Measurements from ENCODE around the gene USP22.

USP22 gene

DNA sequence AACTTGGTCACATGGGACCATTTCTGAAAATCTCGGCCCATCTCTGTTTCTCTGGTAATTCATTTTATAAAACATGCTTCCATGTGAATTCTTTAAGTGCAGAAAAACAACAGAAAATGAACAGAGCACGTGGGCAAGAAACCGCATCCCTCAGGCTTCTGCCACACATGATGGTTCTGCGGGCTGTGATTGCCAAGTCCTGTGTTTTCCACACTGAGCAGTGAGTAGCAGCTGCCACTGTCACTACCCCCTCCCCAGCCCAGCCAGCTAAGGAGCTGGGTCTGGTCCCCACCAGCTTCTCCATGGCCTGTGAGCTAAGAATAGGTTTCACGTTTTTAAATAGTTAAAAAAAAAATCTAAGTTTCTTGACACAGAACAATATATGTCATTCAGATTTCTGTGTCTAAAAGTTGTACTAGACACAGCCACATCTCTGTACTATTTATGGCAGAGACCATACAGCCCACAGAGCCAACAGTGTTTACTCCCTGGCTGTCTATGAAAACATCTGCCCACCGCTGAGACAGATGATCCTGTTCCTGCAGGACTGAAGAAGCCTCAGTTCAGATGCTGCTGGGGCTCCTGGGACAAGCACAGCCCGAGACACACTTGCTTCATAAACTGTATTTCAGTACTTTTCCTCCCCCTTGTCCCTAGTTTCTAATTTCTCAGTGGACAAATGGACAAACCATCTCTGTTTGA, 41.5 kb downstream of the USP22 start:
- DNase-seq (ENCODE audit: low spot score), result no peak

DNA sequence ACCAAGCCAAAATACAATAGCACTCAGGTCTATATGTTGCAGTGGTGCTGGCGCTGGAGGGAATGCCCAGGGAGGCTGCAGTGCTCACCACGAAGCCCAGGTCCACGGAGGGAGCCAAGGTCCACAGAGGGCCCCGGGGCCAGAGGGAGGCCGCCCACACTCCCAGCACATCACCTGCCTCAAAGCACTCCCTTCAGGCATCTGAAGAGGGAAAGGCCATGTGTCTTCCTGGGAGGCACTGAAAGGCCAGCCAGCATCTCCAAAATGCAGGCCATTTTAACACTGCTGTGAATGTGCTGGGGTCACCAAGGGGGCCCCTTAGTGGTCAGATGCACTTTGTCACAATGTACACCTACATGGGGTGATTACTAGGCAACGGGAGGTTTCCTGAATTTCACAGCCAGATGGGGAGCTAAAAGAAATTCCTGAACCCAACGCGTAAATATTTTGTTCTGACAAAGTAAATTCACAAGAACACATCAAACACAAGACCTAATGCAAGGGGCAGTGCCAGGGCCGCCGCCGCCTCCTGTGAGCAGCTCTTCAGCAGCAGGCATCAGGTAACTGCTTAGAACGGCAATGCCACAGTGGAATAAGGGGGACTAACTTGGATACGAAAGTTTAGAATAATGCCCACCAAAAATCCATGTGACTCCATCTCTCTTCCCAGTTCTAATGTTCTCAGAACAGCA, 42.8 kb downstream of the USP22 start:
- DNase-seq (ENCODE audit: low spot score), result no peak

DNA sequence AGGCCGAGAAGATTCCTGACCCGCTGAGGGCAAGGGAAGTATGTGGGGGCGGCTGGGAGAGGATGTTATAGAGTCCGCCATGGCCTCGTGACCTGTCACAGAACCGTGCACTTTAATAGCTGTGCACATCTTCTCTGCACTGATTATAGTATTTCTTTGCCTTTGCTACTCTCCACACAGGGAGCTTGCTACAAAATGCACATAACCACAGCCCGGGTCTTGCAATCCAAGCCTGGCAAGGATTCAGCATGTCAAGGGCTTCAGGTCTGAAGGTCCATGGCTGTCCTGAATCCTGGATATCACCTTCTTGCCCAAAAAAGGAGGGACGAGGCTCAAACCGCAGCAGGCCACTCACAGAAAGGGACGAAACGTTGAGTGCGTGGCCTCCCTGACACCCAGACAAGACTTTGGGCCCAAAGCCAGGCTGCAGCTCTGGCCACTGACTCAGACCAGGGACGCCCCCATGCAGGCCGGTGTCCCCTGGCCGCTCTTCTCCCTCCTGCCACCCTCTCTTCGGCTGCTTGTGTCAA, 43.7 kb downstream of the USP22 start:
- no peak for DNase-seq (ENCODE audit: low spot score)

DNA sequence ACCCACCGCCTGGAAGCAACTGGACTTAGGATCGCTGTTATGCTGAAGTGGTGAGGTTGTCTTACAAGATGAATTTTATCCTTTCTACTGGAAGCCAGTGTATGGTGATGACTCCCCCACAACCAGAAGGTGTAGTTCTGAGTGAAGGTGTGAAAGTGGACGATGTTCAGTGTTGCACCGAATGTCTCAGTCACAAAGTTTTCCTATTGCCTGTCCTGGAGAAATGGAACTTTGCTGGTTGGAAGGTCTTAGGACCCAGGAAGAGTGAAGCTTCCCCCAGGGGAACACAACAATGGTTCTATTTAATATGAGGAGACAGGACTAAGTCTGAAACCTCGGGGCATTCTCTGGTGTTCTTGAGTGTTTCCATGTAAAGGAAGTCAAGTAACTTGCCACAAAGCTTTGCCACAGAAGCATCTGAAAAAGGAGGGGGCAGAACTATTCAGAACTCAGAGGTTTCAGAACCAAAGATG, 44.2 kb downstream of the USP22 start:
- no peak for DNase-seq (ENCODE audit: low spot score)

DNA sequence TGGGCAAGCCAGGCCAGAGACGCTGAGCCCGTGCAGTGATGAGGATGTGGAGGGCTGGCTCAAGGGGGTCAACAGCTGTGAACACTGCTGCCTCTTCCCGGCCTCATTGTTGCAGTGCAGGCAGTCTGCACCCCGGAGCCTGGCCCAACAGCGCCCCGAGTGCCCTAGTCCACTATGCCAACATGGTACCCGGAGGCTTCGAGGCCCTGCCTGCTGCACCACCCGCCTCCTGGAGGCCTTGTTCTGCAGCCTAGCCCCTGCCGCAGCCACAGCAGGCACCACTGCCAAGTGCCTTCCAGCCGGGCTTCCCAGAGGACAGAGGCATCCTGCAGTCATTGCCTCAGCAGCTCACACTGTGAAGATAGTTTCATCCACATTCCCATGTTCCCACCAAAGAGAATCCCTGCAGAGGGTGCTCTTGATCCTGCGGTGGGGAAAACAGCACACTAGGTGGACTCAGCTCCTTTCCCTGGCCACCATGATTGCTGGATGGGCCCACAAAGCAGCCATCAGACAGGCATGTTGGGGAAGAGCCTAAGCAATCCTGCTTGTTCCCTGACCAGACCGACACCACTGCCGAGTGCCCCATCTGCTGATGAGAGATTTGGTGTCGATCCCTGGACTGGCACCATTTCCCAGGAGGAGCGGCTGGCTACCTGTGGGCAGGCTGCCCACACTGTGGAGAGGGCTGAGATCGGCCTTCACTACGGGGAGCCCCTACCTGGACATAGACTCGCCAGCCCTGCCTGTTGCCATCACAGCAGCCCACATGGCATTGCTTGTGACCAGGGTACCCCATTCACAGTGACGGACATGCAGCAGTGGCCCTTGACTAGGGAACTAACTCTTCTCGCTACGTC, 44.9 kb downstream of the USP22 start:
- no peak for DNase-seq (ENCODE audit: low spot score)

DNA sequence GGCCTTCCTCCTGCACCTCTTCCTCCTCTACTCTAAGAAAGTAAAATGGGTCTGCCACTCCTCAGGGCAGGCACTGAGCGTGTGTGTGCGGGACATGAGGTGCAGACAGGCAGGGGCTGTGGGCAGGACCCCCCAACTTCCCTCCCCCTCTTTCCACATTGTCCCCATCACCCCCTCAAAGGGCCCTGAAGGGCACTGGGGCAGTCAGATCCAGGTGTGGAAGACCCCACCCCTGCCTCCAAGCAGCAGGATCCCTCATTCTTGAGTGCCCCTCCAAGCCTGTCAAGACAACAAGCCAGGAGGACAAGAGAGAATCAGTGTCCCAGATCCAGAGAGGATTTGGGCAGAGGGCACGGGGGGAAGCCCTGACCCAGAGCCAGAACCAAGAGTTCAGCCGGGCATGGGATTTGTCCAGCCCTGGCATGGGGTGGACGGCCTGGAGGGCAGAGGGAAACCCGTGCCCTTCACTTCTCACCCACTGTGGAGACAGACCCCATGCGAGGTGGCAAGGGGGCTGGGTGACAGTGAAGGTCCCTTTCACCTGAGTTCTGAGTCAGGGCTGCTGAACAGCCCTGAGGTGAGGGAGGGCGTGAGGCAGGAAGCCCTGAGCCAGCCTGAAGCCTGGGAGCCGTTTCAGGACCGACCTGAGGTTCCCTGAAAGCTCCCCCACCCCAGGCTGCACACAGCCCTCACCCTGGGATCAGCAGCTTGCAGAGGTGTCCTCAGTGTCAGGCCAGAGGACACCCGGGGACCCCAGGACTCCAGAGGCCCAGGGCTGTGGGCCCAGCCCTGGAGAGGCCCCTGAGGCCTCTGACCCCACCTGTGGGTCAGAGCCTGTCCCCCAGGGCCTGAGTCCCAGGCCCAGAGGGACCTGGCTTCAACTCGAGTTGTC, 45.8 kb downstream of the USP22 start:
- DNase-seq (ENCODE audit: low spot score), result no peak

DNA sequence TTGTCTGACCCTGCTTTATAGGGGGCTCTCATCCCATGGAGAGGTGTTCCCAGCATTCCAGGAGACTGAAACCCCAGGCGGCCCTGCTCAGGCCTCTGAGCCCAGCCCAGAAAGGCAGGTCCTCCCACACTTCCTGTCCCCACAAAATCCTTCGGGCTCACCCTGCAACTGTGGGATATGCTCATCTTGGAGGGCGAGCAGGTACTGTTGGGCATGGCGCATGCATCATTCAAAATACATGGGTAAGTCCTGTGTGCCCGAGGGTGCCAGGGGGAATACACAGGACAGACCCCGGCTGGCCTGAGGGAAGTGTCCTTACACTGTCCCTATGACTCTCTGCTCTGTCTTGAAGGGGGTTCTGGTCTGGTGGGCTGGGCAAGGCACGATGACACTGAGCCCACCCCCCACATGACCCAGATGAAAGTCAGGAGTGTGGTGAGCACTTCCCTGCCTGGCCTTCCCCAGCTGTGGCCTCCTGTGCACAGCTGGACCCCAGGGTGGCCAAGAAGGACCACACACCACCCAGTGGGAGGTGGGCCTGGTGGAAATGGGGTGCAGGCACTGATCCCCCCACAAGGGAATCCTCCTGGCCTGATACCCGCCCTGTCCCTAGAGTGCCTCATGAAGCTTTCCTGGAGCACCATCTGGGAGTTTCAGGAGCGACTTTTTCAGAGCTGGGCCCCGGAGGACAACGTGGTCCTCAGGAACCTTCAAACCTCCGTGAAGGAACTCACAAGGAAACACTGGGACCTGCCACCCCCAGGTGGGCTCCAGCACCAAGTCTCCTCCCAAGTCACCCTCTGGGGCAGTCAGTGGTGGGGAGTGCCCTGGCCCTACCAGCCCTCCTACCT, 46.7 kb downstream of the USP22 start:
- DNase-seq (ENCODE audit: low spot score), result no peak

DNA sequence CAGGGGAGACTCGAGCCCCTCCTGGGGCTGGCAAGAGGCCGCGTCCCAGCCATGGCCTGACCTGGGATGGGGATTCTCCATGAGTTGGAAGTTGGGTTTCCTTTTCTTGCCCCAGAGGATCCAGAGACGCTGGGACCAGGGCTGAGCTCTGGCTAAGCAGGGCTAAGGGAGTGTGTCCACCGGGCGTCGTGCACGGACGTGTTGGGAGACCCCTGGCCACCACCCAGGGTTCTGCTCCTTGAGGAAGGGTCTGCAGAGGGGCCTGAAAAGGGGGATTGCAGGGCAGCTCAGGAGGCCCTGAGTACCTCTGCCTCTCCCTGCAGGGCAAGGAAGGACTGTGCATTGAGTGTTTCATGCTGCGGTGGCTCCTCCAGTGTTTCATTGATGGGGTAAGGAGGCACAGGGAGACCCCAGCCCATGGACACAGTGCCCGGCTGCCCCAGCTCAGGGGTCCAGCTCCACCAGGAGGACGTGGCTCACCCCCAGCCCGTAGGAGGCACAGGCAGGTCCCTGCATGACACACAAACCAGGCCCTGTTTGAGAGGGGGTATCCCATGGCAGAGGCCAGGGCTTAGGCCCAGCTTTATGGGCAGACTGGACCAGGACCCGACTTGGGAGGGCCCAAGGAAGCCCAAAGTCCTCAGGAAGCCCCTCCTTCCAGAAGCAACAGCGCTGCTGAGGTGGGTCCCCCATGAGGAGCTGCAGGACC, 47.5 kb downstream of the USP22 start:
- no peak for DNase-seq (ENCODE audit: low spot score)

DNA sequence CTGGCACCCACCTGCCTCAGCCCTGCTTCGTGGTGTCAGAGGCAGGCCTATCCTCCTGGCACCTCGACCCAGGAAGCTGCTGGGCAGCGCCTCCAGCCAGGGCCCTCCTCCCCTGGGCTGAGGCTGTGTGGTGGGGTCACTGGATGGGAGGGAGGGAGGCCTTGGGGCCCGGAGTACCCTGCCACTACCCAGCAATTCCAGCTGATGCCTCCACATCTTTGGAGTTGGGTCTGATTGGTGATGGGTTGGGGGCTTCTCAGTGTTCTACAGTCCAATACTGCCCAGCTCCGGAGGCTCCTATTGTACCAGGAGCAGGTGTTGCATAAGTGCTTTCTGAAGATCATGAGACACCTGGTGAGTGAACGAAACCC, 48.0 kb downstream of the USP22 start:
- no peak for DNase-seq (ENCODE audit: low spot score)

DNA sequence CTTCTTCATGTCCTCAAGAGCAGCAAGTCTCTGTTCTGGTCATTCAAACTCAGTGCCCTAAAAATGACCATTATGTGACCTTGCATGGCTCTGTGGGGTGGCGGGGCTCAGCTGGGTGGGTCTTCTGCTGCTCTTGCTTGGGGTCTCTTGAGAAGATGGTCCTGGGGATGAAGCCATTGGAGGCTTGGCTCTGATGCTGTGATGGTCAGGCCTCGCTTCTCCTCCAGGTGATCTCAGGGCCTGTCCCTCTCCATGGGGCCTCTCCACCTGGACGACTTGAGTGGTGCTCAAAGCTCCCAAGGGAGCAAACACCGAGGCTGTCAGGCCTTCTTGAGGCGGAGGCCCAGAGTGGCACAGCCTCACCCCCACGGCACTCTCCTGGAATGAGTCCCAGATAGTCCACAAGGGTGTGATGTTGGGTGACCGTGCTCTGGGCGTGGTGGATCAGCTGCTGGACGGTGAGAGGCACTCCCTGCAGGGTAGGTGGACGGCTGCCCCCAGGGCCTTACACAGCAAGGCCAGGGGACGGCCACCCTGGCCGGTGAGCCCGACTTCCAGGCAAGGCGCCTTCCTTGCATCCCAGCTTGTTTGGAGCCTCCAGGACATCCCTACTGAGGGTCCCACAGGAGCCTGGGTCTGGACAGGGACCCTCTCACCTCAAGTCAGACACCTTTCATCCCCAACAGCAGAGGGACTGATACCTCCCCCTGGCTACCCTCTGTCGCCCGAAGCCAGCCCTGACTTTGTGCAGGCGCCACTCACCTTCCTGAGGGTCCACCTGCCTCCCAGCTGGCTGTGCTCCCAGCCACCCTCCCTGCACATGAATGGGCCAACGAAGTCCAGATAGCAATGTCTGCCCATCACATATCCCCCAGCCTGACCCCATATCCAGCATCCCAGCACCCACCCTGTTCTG, 48.7 kb downstream of the USP22 start:
- DNase-seq (ENCODE audit: low spot score), result no peak

DNA sequence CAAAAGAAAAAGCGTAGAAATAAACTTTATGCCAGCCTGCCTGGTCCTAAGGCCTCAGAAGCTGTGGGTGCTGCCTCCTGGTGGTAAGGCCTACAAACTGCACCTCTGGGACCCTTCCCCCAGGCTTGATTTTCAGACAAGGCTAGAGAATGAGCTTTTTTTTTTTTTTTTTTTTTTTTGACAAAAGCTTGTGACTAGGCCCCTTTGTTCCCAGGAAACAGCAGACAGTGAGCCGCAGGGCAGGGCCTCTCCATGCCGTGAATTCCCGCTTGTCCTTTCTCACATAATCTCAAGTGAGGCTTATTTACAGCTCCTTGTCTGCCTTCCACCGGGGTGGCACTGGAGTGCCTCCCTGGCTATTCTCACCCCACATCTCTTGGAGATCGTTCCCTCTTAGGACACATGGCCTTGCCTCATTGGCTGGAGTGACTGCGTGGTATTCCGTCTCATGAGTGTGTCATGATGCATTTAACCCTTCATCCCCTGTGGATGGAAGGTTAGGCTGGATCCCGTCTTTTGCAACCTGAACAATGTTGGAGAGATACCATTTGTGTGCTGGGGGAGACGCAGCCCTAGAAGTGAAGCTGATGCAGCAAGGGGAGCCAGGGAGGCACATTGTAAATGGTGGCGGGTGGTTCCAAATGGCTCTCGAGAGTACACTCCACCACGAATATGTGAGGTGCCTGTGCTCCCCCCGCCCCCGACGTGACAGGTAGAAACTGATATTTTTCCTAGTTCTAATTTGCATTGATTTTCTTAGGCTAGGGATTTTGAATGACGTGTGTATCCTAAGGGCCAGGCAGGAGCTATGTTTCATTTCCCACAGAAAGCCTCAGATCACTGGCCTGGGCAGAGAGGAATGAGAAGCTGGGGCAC, 49.6 kb downstream of the USP22 start:
- peak; percentile 88 for DNase-seq (ENCODE audit: low spot score)

DNA sequence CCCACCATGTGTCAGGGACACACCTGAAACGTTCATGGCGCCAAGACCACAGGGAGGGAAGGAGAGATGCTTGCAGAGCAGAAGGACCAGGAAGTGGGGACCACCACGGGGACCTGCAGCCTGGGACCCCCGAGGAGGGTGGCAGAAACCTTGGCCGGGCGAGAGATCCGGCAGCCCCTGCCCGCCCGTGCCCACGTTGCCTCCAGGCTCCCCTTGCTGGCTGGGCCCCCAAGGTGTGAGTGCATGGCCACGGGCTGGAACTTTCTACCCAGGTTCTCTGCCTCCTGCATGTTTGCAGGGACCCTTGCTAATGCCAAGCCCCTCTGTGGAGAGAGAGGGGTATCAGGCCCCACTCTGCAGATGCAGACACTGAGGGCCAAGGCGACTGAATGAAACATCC, 50.4 kb downstream of the USP22 start:
- no peak for DNase-seq (ENCODE audit: low spot score)

DNA sequence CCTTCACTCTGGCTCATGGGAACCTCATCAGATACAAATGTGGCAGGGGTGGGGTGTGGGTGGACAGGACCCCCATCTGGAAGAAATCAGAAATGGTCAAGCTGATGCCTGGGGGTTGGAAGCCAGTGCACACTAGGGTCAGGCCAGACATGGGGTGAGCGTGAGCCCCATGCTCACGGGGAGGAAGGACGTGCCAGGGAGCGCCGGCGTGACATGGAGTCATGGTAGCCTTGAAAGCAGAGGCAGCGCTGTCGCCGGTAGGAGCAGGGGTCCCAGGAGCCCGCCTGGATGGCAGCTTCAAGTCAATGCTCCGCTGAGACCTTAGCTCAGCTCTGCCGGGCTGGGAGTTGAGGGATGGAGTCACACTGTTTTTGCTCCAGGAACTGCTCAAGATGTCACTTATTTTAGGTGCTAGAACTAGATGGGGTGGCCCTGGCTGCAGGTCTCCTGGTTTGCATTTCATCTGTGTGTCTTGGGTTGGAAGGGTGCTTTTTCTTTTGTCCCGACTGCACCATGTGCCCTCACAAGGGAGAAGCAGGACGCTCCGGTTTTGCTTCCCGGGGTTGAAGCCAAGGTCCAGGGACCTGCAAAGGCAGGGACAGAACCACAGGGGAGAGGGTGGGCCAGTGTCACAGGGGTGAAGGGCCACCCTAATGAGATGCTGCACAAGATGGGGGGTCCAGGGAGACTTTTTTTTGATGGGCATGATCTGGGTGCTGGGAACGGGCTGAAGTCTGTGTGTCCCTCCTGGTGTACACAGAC, 51.4 kb downstream of the USP22 start:
- DNase-seq (ENCODE audit: low spot score), result no peak

DNA sequence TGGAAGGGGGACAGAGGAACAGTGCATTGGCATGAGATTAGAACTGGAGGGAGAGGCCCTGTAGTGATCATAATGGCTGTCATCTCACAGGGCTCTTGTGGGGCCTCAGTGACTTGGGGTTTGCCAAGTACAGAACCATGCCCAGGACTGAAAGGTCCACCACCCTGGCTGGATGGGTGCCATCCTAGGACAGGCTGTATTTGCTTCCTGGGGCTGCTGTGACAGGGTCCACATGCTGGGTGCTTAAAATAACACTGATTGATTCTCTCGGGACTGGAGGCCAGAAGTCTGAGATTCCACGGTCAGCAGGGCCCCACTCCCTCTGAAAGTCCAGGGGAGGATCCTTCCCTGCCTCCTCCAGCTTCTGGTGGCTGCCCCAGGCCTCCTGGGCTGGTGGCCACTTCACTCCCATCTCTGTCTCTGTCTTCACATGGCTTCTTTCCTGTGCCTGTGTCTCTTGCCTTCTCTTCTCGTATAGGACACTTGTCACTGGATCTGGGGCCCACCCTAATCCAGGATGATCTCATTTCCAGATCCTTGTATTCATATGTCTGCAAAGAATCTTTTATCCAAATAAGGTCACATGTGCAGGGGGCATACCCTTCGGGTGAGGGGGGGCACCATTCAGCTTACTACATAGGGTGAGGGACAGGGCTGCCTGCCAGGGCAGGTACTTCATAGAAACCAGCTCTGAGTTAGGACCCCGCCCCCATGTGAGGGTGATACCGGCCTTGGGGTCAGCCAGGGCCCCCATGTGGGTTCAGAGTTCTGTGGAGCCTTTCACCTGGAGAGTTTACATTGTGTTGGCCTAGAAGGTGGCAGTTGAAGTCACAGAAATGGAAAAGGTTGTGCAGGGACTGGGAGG, 52.6 kb downstream of the USP22 start:
- no peak for DNase-seq (ENCODE audit: low spot score)

DNA sequence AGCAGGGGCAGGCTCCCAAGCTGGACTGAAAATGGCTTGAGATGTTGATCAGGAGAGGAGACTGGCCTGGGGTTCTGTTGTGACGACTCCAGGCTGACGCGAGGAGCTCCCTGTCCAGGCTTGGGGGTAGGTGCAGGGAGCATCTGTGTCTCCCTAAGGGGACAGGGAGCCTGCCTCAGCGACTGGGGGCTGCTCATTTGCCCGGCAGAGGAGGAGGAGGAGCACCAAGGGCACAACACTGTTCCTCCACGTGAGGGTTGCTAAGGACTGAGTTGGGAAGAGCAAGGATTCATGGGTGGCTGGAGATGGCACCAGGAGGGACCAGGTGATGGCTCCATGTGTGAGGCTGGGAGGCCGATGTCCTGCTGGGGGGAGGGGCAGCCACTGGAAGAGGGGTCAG, 53.3 kb downstream of the USP22 start:
- DNase-seq (ENCODE audit: low spot score), result no peak

DNA sequence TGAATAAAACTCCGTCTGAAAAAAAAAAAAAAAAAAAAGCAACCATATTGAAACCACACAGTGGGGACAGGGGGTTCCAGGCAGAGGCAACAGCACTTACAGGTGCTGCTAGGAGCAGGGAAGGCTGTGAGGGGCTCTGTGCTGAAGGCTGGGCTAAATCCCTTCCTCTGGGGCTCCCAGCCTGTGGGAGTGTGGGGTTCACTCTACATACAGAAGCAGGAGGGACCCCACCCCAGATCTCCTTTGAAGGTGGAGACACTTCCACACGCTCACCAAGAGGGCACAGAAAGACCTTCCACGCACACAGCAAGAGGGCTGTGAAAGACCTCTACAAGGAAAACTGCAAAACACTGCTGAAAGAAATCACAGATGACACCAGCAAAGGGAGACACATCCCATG, 53.9 kb downstream of the USP22 start:
- DNase-seq (ENCODE audit: low spot score), result peak; percentile 10

Measured in D341Med (cell line).